Liver (tissue), 3 donors: ENCODE measurements around the gene PARD3.

Experiments used
- ATF3 ChIP-seq: IDR thresholded peaks from 2 replicates; pipeline ENCODE4 v1.6.1; 2016; ENCODE audit warnings: antibody characterized with exemption
- CTCF ChIP-seq: fragments of 150-350 bp; IDR thresholded peaks from 2 replicates; pipeline ENCODE4 v1.5.1; 2017; ENCODE audit warnings: improper control_type of control experiment, low read depth, low read length; ENCODE audit not compliant: missing input control
- FOXA1 ChIP-seq: IDR thresholded peaks from 2 replicates; pipeline ENCODE4 v1.6.1; 2016; ENCODE audit warnings: antibody characterized with exemption
- GABPA ChIP-seq, 2 donors: IDR thresholded peaks in 1 of 2; conservative IDR thresholded peaks in 1 of 2; 2 replicates each; pipeline ENCODE4 v1.6.1; 2016; ENCODE audit warnings: antibody characterized with exemption in 2 of 2, mild to moderate bottlenecking in 1 of 2, moderate library complexity in 1 of 2
- HNF4A ChIP-seq, 2 donors: conservative IDR thresholded peaks; 2 replicates each; pipeline ENCODE4 v1.6.1; 2016; ENCODE audit warnings: antibody characterized with exemption in 2 of 2, mild to moderate bottlenecking in 2 of 2
- JUND ChIP-seq, 2 donors: IDR thresholded peaks; 2 replicates each; pipeline ENCODE4 v1.6.1; 2016; ENCODE audit warnings: antibody characterized with exemption in 2 of 2
- MAX ChIP-seq: IDR thresholded peaks from 2 replicates; pipeline ENCODE4 v1.6.1; 2016; ENCODE audit warnings: antibody characterized with exemption
- RAD21 ChIP-seq, 2 donors: IDR thresholded peaks; 2 replicates each; pipeline ENCODE4 v1.6.1; 2016; ENCODE audit warnings: antibody characterized with exemption in 2 of 2, mild to moderate bottlenecking in 2 of 2
- REST ChIP-seq: IDR thresholded peaks from 2 replicates; pipeline ENCODE4 v1.6.1; 2016; ENCODE audit warnings: antibody characterized with exemption, mild to moderate bottlenecking
- RXRA ChIP-seq, 2 donors: IDR thresholded peaks; 2 replicates each; pipeline ENCODE4 v1.6.1; 2017 to 2018; ENCODE audit warnings: antibody characterized with exemption in 2 of 2, mild to moderate bottlenecking in 1 of 2
- SP1 ChIP-seq: IDR thresholded peaks from 2 replicates; pipeline ENCODE4 v1.6.1; 2018; ENCODE audit warnings: antibody characterized with exemption, mild to moderate bottlenecking
- TAF1 ChIP-seq: conservative IDR thresholded peaks from 2 replicates; pipeline ENCODE4 v1.6.1; 2016; ENCODE audit warnings: antibody characterized with exemption, mild to moderate bottlenecking
- YY1 ChIP-seq: IDR thresholded peaks from 2 replicates; pipeline ENCODE4 v1.6.1; 2016; ENCODE audit warnings: antibody characterized with exemption, mild to moderate bottlenecking
- ZBTB33 ChIP-seq: IDR thresholded peaks from 2 replicates; pipeline ENCODE4 v1.6.1; 2016; ENCODE audit warnings: antibody characterized with exemption
- donor health status: healthy.
- donor health status: healthy.

- TF ChIP-seq CTCF = no peak
- TF ChIP-seq RAD21 (IDR thresholded peaks at IDR 0.05) = no peak
- TF ChIP-seq YY1 = no peak
- no peak for TF ChIP-seq FOXA1
- no peak for TF ChIP-seq RXRA (IDR thresholded peaks at IDR 0.05)
- TF ChIP-seq TAF1 = no peak
- no peak for TF ChIP-seq JUND (IDR thresholded peaks at IDR 0.05)
- no peak for TF ChIP-seq REST
- TF ChIP-seq SP1 = no peak
- no peak for TF ChIP-seq MAX
- no peak for TF ChIP-seq ZBTB33
- no peak for TF ChIP-seq HNF4A (conservative IDR thresholded peaks at IDR 0.05)
- no peak for TF ChIP-seq ATF3
- no peak for TF ChIP-seq GABPA (IDR thresholded peaks at IDR 0.05 in 1 of 2, conservative IDR thresholded peaks at IDR 0.05 in 1 of 2)
These were observed 631.9 kb downstream of the PARD3 start for GRCh38 chr10:34183016-34183796.
